Skeletal muscle tissue (tissue), 4 donors: ENCODE measurements around the gene MED8. TPM values are rescaled to one million over a fixed set of nuclear protein-coding genes. Genes with fewer than 3 reads are reported as not detected.
"Not testable (repeated sequence)": the region's sequence is repeated elsewhere in the genome, so short reads cannot be mapped to it uniquely, and the experiment has no call there.

Source experiments
- H3K27ac ChIP-seq: one replicate; pipeline ENCODE4 v1.7.0; 2013; ENCODE audit warnings: mild to moderate bottlenecking, low read depth, low read length, inconsistent platforms
- H3K27me3 ChIP-seq, 3 donors: one replicate each; pipeline ENCODE4 v1.7.0; 2013; ENCODE audit warnings: low read length in 3 of 3; ENCODE audit not compliant: control insufficient read depth in 3 of 3, insufficient read depth in 3 of 3
- H3K36me3 ChIP-seq, 3 donors: one replicate each; pipeline ENCODE4 v1.7.0; 2013; ENCODE audit warnings: low read length in 3 of 3; ENCODE audit not compliant: control insufficient read depth in 3 of 3, insufficient read depth in 3 of 3
- H3K4me1 ChIP-seq, 3 donors: one replicate each; pipeline ENCODE4 v1.7.0; 2013; ENCODE audit warnings: low read length in 3 of 3, mild to moderate bottlenecking in 3 of 3; ENCODE audit not compliant: control insufficient read depth in 3 of 3, insufficient read depth in 3 of 3
- H3K4me3 ChIP-seq, 3 donors: one replicate each; pipeline ENCODE4 v1.7.0; 2013; ENCODE audit warnings: low read length in 3 of 3
- H3K9ac ChIP-seq, 3 donors: one replicate each; pipeline ENCODE4 v1.7.0; 2013; ENCODE audit warnings: low read length in 3 of 3, mild to moderate bottlenecking in 3 of 3, moderate library complexity in 2 of 3, low read depth in 1 of 3
- H3K9me3 ChIP-seq, 3 donors: one replicate each; pipeline ENCODE4 v1.7.0; 2013; ENCODE audit warnings: low read length in 3 of 3; ENCODE audit not compliant: control insufficient read depth in 3 of 3
- total RNA-seq: library from RNA; depleted of rRNA; stranded (reverse); fragments of >200 nt; gene quantifications from one replicate; pipeline ENCODE4 v1.2.3, GENCODE V29; 2014
- donor health status: Osteomylitis.

MED8 gene
- total RNA-seq, 1 donor from 2014 or later: 34.4 TPM

DNA sequence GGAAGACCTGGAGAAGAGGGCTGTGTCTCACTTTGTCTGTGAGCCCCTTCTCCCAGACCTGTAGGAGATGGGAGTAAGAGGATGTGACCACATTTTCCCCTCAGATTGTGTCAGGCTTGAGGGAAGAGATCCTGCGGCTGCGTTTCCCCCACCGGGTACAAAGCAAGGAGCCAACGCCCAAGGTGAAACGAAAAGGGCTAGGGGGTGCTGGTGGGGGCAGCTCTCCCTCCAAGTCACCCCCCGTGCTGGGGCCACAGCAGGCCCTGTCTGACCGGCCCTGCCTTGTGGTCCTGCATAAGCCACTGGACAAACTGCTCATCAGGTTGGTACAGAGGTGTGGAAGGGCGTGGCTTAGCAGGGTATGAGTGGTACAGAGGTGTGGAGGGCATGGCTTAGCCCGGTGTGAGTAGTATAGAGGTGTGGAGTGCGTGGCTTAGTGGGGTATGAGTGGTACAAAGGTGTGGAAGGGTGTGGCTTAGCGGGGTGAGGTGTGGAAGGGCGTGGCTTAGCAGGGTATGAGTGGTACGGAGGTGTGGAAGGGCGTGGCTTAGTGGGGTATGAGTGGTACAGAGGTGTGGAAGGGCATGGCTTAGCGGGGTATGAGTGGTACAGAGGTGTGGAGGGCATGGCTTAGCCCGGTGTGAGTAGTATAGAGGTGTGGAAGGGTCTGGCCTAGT is 33.5 kb upstream of the MED8 start:
- H3K4me1 ChIP-seq: no peaks in the 10 kb centered on the region
- H3K9ac ChIP-seq: no peak overlapping the region
- no peak overlapping the region for H3K4me3 ChIP-seq
- no peak overlapping the region for H3K27ac ChIP-seq
- no peaks in the 10 kb centered on the region for H3K27me3 ChIP-seq
- H3K9me3 ChIP-seq: no peaks in the 10 kb centered on the region
- H3K36me3 ChIP-seq: peaks cover 94 to 99% (median 97%) of the 10 kb centered on the region in 3 donors

DNA sequence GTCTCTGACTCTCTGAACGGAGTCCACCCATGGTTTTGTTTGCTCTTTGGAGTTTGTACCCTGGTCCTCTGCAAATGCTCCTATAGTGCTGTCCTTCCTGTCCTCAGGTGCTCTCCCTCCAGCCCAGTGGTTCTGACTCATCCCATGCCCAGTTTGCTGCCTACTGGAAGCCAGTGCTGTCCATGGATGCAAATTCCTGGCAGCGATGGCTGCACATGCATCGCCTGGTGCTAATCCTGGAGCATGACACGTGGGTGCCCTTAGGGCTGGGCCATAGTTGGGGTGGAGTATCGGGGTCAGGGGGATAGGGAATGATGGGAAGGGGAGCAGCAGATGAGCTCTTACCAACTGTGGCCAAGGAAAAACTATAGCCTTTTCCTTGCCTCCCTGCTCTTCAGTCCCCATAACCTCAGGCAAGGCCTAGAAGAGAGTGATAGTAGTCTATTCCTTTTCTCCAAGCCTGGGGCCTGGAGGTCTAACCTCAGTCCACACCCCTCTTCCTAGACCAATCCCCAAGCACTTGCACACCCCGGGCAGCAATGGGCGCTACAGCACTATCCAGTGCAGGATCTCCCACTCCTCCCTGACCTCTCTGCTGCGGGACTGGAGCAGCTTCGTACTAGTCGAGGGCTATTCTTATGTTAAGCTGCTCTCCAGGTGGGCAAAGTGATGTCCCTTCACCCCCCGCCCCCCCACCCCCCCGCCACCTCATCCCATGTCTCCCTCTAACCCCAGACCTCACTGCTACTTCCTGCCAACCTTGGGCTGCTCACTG is 32.6 kb upstream of the MED8 start:
- Histone ChIP-seq H3K4me3 (no peak overlapping the region), H3K4me1 (no peaks in the 10 kb centered on the region), H3K27ac (no peak overlapping the region), H3K36me3 (peaks cover 91 to 99% (median 95%) of the 10 kb centered on the region in 3 donors), H3K9me3 (no peaks in the 10 kb centered on the region), H3K9ac (no peak overlapping the region), H3K27me3 (no peaks in the 10 kb centered on the region)

DNA sequence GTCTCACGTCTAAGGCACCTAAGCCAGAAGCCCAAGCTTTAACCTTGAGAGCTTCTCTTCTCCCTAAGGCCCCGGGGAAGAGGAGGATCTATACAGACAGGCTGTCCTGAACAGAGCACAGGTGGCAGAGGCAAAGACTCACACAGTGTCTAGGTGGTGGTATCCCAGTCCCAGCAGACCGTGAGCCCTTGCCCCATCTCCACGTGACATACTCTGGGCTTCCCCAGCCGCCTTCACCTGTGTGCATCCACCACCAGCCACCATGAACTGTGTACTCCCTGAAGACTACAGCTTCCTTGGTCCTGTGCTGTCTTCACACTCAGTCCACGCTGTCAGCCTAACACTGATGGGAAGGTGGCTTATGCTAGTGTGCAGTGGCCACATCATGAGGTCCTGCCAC is 31.8 kb upstream of the MED8 start:
- Histone ChIP-seq H3K36me3 (peaks cover 89 to 100% (median 95%) of the 10 kb centered on the region in 3 donors), H3K9me3 (no peaks in the 10 kb centered on the region), H3K4me1 (no peaks in the 10 kb centered on the region), H3K9ac (no peak overlapping the region), H3K27me3 (no peaks in the 10 kb centered on the region), H3K4me3 (no peak overlapping the region), H3K27ac (no peak overlapping the region)

DNA sequence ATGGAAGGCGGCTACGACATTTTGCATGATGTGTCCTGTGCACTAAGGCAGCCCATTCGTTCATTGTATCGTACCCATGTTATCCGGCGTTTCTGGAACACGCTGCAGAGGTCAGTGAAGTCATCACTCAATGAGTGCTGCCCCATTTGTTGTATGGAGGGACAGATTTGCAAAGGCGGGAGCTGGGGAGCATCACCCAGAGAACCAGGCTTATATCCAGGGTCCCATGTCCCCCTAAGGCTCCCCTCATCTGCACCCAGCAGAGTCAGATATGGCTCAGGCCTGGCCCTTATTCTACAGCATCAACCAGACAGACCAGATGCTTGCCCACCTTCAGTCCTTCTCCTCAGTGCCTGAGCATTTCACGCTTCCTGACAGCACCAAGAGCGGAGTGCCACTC is 31.3 kb upstream of the MED8 start:
- no peak overlapping the region for H3K9ac ChIP-seq
- no peak overlapping the region for H3K27ac ChIP-seq
- H3K4me1 ChIP-seq: no peaks in the 10 kb centered on the region
- H3K4me3 ChIP-seq: no peak overlapping the region
- no peaks in the 10 kb centered on the region for H3K27me3 ChIP-seq
- no peaks in the 10 kb centered on the region for H3K9me3 ChIP-seq
- peaks cover 86 to 99% (median 95%) of the 10 kb centered on the region in 3 donors for H3K36me3 ChIP-seq

DNA sequence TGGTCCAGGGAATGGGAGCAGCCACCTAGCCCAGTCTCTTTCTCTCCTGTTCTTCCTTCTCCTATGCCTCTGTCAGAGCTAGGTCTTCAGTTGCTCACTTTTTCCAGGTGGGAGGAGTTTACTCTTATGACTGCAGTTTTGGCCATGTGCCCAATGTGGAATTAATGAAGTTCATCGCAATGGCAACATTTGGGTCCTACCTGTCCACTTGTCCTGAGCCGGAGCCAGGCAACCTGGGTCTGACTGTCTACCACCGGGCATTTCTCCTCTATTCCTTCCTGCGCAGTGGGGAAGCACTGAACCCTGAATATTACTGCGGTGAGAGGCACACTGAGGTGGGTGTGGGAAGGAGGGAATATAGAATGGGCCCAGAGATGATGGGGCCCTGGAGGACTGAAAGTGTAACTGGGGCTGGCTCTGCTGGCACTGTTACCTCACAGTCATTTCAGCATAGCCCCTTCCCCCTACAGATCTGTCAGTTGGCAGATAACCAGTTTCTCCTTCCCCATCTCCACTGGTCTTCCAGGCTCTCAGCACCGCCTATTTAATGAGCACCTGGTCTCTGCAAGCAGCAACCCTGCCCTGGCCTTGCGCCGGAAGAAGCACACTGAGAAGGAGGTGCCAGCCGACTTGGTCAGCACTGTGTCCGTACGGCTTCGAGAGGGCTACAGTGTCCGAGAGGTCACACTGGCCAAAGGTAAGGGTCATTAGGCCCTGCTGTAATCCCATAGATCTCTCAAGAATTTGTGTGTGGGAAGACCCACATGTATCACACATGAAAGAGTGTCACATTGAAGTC is 30.2 kb upstream of the MED8 start:
- Histone ChIP-seq H3K9me3 (no peaks in the 10 kb centered on the region), H3K4me3 (no peak overlapping the region), H3K9ac (no peak overlapping the region), H3K36me3 (peaks cover 84 to 99% (median 95%) of the 10 kb centered on the region in 3 donors), H3K27me3 (no peaks in the 10 kb centered on the region), H3K27ac (no peak overlapping the region), H3K4me1 (no peaks in the 10 kb centered on the region)

DNA sequence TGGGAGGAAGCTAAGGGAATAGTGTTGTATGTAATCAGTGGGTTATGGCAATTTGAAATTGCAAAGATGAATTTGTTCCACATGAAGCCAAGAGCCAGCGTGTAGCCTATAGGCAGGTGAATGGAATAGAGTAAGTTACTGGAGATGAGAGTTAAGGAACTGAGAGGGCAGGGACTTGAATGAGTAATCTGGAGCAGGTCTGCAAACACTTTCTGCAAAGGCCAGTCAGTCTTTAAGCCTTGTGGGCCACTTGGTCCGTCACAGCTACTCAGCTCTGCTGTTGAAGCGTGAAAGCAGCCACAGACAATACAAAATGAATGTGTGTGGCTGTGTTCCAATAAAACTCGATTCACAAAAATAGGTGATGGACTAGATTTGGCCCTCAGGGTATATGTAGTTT is 29.3 kb upstream of the MED8 start:
- Histone ChIP-seq H3K36me3 (peaks cover 75 to 90% (median 88%) of the 10 kb centered on the region in 3 donors), H3K4me3 (no peak overlapping the region), H3K27ac (no peak overlapping the region), H3K27me3 (no peaks in the 10 kb centered on the region), H3K4me1 (no peaks in the 10 kb centered on the region), H3K9me3 (no peaks in the 10 kb centered on the region), H3K9ac (no peak overlapping the region)

DNA sequence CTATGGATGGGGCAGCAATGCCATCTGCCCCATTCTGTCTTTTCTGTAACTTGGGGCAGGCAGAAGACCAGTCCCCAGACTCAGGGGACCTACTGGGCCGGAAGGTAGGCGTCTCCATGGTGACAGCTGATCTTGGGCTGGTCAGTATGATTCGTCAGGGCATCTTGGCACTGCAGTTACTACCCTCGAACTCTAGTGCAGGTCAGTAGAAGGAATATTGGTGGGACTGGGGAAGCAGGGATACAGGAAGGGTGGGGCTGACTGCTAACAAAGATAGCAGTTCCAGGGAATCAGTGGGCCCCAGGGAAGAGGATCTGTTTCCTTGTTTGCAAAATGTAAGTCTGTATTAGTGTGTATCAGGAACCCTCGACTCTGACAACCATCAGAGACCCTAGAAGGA is 26.3 kb upstream of the MED8 start:
- H3K9ac ChIP-seq: no peak overlapping the region
- no peaks in the 10 kb centered on the region for H3K9me3 ChIP-seq
- no peaks in the 10 kb centered on the region for H3K27me3 ChIP-seq
- H3K4me1 ChIP-seq: no peaks in the 10 kb centered on the region
- H3K27ac ChIP-seq: no peak overlapping the region
- no peak overlapping the region for H3K4me3 ChIP-seq
- H3K36me3 ChIP-seq: peaks cover 52 to 64% (median 62%) of the 10 kb centered on the region in 3 donors

DNA sequence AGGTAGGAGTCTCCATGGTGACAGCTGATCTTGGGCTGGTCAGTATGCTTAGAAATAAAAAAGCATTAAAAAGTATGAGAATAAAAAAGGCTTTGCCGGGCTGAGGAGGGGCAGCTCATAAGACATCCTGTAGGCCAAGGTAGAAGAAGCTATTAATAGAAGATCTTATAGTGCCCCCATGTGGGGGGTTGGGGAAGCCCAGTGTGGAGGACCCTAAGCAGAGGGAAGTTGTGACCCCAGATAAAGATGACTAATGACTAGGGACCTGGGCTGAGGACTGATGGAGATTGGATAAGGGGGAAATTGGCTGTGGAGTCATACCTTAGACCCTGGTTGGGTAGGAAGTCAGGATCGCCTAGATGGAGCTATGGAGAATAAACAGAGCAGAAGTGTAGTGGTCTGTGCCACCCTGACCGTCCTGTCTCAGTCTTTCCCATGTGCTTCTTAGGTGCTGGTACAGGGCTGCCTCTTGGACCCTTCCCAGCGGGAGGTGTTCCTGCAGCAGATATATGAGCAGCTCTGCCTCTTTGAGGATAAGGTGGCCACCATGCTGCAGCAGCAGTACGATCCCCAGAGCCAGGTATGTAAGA is 25.1 kb upstream of the MED8 start:
- Histone ChIP-seq H3K4me3 (no peak overlapping the region), H3K9me3 (no peaks in the 10 kb centered on the region), H3K4me1 (no peaks in the 10 kb centered on the region), H3K27me3 (no peaks in the 10 kb centered on the region), H3K9ac (no peak overlapping the region), H3K36me3 (peaks cover 41 to 52% (median 52%) of the 10 kb centered on the region in 3 donors), H3K27ac (no peak overlapping the region)

DNA sequence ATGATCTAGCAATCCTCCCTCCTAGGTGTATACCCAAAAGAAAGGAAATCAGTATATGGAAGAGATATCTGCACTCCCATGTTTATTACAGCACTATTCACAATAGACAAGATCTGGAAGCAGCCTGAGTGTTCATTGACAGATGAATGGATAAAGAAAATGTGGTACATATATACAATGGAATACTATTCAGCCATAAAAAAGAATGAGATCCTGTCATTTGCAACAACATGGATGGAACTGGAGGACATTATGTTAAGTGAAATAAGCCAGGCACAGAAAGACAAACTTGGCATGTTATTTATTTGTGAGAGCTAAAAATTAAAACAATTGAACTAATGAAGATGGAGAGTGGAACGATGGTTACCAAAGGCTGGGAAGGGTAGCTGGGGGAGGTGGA is 23.8 kb upstream of the MED8 start:
- H3K36me3 ChIP-seq: peaks cover 34 to 45% (median 43%) of the 10 kb centered on the region in 3 donors

More for the DNA sequence above, 23.8 kb upstream of the MED8 start:
- not testable (repeated sequence) for H3K27me3 ChIP-seq, H3K4me1 ChIP-seq, H3K4me3 ChIP-seq, H3K9me3 ChIP-seq, H3K27ac ChIP-seq, H3K9ac ChIP-seq
